Stomach (tissue), 9 donors: Measurements from ENCODE around the gene FDPS. TPM values are rescaled to one million over a fixed set of nuclear protein-coding genes. Genes with fewer than 3 reads are reported as not detected.
"Not testable (repeated sequence)": the region's sequence is repeated elsewhere in the genome, so short reads cannot be mapped to it uniquely, and the experiment has no call there.

Source experiments
- DNase-seq, 2 donors: peaks; one replicate each; pipeline versions ENCODE4 v3.0.0 to v3.0.0-alpha.2; 2013 to 2019
- H3K27ac ChIP-seq, 5 donors: fragments of 200-600 bp in 4 of 5; sonication (generic) in 4 of 5; one replicate each; pipeline ENCODE4 v1.5.1; 2013 to 2019; ENCODE audit warnings: mild to moderate bottlenecking in 1 of 5, moderate library complexity in 1 of 5
- H3K27me3 ChIP-seq, 3 donors: fragments of 200-600 bp; sonication (generic); one replicate each; pipeline ENCODE4 v1.5.1; 2017 to 2019; ENCODE audit warnings: mixed run types in 1 of 3
- H3K36me3 ChIP-seq, 4 donors: fragments of 200-600 bp; sonication (generic); 1 replicate in 3 of 4; 2 replicates in 1 of 4; pipeline ENCODE4 v1.5.1; 2016 to 2019
- H3K4me1 ChIP-seq, 4 donors: fragments of 200-600 bp; sonication (generic); one replicate each; pipeline ENCODE4 v1.5.1; 2016 to 2019
- H3K4me3 ChIP-seq, 4 donors: fragments of 200-600 bp; sonication (generic) in 3 of 4; one replicate each; pipeline ENCODE4 v1.5.1; 2016 to 2019; ENCODE audit warnings: mild to moderate bottlenecking in 1 of 4
- H3K9me3 ChIP-seq, 4 donors: fragments of 200-600 bp; sonication (generic); one replicate each; pipeline ENCODE4 v1.5.1; 2016 to 2019
- EP300 ChIP-seq: sonication (generic); formaldehyde crosslinking; IDR thresholded peaks from one replicate; pipeline ENCODE4 v1.6.1; 2017; ENCODE audit warnings: antibody characterized with exemption
- POLR2A ChIP-seq, 4 donors: fragments of 450-650 bp; IDR thresholded peaks; one replicate each; pipeline ENCODE4 v1.6.1; 2016; ENCODE audit warnings: antibody characterized with exemption in 4 of 4, control low read depth in 2 of 4, mild to moderate bottlenecking in 1 of 4, moderate library complexity in 1 of 4
- POLR2AphosphoS5 ChIP-seq, 3 donors: sonication (generic); formaldehyde crosslinking; IDR thresholded peaks; one replicate each; pipeline ENCODE4 v1.6.1; 2016; ENCODE audit warnings: antibody characterized with exemption in 3 of 3
- WGBS, 5 donors: extraction: QIAGEN DNeasy Blood & Tissue Kit in 3 of 5; methylation state at CpG; one replicate each; pipeline versions ENCODE4 v1.1.5 to v1.1.7; 2013 to 2018; 5-methylcytosine and 5-hydroxymethylcytosine counted together
- intact Hi-C: fragments of 100-400 bp; cut with DNase I; formaldehyde crosslinking; loops from one replicate; pipeline ENCODE4 v1.15.1; 2023; ENCODE audit warnings: low total_unique reads
- polyA plus RNA-seq, 3 donors: library from polyadenylated mRNA; stranded (reverse); fragments of 200-250 nt; gene quantifications; one replicate each; pipeline ENCODE4 v1.2.3, GENCODE V29; 2013
- total RNA-seq, 5 donors: library from RNA; depleted of rRNA; stranded (reverse); fragments of >200 nt; gene quantifications; one replicate each; pipeline versions ENCODE4 v1.1.0 to v1.2.3, GENCODE V29; 2014 to 2016
- TF ChIP-seq, protein P1 (sequence below), 7 experiments: fragments of 450-650 bp in 4 of 7; fragments of 200-600 bp in 3 of 7; sonication (generic) in 3 of 7; IDR thresholded peaks; one replicate each; pipeline ENCODE4 v1.5.1; 2016 to 2019; ENCODE audit warnings: antibody characterized with exemption in 7 of 7, control low read depth in 2 of 7, mild to moderate bottlenecking in 1 of 7
- donor health status: healthy with polysubstance abuse.
- donor health status: Bipolar disorder and iron deficiency.
- donor health status: healthy.

Gene FDPS
- total and polyA plus RNA-seq, 8 donors: 27.7 to 229 (median 113) TPM

DNA sequence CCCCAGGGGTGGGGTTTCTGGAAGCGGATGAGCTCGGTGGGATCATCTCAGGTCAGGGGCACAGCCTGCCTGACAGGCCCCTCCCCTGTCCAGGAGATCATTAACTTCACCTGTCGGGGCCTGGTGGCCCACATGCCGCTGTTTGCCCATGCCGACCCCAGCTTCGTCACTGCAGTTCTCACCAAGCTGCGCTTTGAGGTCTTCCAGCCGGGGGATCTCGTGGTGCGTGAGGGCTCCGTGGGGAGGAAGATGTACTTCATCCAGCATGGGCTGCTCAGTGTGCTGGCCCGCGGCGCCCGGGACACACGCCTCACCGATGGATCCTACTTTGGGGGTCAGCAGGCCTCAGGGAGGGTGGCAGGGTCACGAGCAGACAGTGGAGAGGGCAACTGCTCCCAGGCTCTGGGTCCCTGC, 23.0 kb upstream of the FDPS start:
- Histone ChIP-seq H3K27me3 (no peaks in the 10 kb centered on the region), H3K9me3 (no peaks in the 10 kb centered on the region), H3K4me3 (no peak overlapping the region), H3K4me1 (no peaks in the 10 kb centered on the region), H3K36me3 (peaks cover 0 to 29% (median 10%) of the 10 kb centered on the region in 4 donors), H3K27ac (no peak overlapping the region)
- intact Hi-C loops: no loop called here
- TF ChIP-seq POLR2A (IDR thresholded peaks at IDR 0.05): no peak
- no peak for TF ChIP-seq EP300
- TF ChIP-seq, protein P1, sequence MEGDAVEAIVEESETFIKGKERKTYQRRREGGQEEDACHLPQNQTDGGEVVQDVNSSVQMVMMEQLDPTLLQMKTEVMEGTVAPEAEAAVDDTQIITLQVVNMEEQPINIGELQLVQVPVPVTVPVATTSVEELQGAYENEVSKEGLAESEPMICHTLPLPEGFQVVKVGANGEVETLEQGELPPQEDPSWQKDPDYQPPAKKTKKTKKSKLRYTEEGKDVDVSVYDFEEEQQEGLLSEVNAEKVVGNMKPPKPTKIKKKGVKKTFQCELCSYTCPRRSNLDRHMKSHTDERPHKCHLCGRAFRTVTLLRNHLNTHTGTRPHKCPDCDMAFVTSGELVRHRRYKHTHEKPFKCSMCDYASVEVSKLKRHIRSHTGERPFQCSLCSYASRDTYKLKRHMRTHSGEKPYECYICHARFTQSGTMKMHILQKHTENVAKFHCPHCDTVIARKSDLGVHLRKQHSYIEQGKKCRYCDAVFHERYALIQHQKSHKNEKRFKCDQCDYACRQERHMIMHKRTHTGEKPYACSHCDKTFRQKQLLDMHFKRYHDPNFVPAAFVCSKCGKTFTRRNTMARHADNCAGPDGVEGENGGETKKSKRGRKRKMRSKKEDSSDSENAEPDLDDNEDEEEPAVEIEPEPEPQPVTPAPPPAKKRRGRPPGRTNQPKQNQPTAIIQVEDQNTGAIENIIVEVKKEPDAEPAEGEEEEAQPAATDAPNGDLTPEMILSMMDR (IDR thresholded peaks at IDR 0.05): no peak
- no peak for TF ChIP-seq POLR2AphosphoS5 (IDR thresholded peaks at IDR 0.05)
- WGBS, 5 donors: 90 to 96% (median 94%) methylated on average over 3 to 18 of the region's 18 CpGs
- DNase-seq: no peak

DNA sequence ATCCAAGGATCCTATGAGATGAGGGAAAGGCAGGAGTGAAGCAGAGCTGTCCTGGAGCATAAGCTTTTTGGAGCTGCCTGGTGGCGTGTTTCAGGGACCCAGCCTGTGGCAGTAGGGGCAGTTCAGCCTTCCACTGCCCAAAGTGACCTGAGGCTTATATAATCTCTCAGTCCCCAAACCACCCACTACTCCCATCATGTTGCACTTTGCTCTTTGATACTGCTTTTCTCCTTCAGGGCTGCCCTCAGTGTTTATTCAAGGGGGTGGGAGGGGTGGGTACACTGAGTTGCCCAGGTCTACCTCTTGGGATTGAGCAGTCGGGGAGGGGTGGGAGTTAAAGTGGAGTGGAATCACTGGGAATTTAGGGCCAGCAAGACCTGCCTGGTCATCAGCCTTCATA, 22.1 kb upstream of the FDPS start:
- H3K4me3 ChIP-seq: no peak overlapping the region
- peaks cover 0 to under 1% (median 0%) of the 10 kb centered on the region in 3 donors for H3K27me3 ChIP-seq
- no peaks in the 10 kb centered on the region for H3K4me1 ChIP-seq
- H3K27ac ChIP-seq: no peak overlapping the region
- TF ChIP-seq POLR2A (IDR thresholded peaks at IDR 0.05): no peak
- no peak for DNase-seq
- WGBS, 5 donors: 90 to 100% (median 95%) methylated on average over 2 of the region's 2 CpGs
- intact Hi-C loops: no loop called here
- peaks cover 0 to 29% (median 10%) of the 10 kb centered on the region in 4 donors for H3K36me3 ChIP-seq
- no peaks in the 10 kb centered on the region for H3K9me3 ChIP-seq

DNA sequence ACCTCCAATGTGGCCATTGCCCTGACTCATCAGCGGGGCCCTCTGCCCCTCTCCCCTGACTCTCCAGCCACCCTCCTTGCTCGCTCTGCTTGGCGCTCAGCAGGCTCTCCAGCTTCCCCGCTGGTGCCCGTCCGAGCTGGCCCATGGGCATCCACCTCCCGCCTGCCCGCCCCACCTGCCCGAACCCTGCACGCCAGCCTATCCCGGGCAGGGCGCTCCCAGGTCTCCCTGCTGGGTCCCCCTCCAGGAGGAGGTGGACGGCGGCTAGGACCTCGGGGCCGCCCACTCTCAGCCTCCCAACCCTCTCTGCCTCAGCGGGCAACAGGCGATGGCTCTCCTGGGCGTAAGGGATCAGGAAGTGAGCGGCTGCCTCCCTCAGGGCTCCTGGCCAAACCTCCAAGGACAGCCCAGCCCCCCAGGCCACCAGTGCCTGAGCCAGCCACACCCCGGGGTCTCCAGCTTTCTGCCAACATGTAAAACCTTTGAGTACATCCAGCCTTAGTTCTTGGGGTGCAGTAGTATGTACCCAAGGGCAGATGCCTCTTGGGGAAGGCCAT, 20.6 kb upstream of the FDPS start:
- intact Hi-C loops: no loop called here
- H3K27me3 ChIP-seq: peaks cover 0 to 6% (median 0%) of the 10 kb centered on the region in 3 donors
- TF ChIP-seq POLR2A (IDR thresholded peaks at IDR 0.05) (no peak), EP300 (no peak), POLR2AphosphoS5 (IDR thresholded peaks at IDR 0.05) (no peak)
- TF ChIP-seq, protein P1 (IDR thresholded peaks at IDR 0.05): no peak
- peaks cover 0 to 18% (median 8%) of the 10 kb centered on the region in 4 donors for H3K36me3 ChIP-seq
- WGBS, 5 donors: 93 to 97% (median 93%) methylated on average over 12 to 21 of the region's 21 CpGs
- H3K9me3 ChIP-seq: no peaks in the 10 kb centered on the region
- H3K4me1 ChIP-seq: no peaks in the 10 kb centered on the region
- no peak overlapping the region for H3K4me3 ChIP-seq
- H3K27ac ChIP-seq: no peak overlapping the region
- DNase-seq: no peak

DNA sequence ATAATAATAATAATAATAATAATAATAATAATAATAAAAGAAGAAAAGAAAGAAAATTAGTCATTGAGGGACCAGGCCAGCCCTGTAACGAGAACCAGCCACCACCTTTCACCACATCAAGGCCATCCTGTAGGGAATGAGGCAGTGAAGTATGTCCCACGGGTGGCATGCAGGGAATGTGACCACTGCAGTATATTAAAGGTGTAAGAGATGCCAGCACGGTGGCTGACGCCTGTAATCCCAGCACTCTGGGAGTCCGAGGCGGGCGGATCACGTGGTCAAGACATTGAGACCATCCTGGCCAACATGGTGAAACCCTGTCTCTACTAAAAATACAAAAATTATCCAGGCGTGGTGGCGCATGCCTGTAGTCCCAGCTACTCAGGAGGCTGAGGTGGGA, 17.7 kb upstream of the FDPS start:
- H3K9me3 ChIP-seq, H3K36me3 ChIP-seq, intact Hi-C loops, DNase-seq, H3K4me3 ChIP-seq, H3K27ac ChIP-seq: not testable (repeated sequence)
- WGBS, 5 donors: 83 to 90% (median 89%) methylated on average over 10 of the region's 10 CpGs
- H3K4me1 ChIP-seq: peaks cover 7 to 12% (median 9%) of the 10 kb centered on the region in 4 donors
- peaks cover 13 to 35% (median 22%) of the 10 kb centered on the region in 3 donors for H3K27me3 ChIP-seq

DNA sequence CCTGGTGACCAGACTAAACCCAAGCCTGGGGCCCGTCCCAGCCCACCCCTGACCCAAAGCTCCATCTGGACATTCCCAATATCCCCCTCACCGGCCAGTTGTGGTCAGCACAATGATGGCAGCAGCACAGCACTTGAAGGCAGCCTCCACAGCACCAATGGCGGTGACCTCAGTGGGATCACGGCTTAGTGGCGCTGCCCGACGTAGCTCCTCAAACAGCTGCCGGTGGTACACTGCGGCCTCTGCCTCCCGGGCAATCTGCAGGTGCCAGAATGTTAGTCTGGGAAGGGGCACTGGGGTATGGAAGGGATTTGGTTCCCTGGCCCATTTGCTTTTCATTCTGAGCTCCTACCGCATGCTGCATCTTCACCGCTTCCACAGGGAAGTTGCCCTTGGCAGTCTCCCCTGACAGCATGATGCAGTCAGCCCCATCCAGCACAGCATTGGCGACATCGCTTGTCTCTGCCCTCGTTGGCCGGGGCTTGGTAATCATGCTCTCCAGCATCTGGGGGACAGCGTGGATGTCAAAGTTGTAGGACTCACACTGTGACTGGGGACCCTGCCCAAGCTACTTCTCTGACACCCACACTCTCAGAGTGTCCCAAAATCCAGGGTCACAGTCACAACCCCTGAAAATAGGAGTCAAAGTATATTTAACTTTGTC, 15.4 kb upstream of the FDPS start:
- H3K4me1 ChIP-seq: peaks cover 7 to 12% (median 9%) of the 10 kb centered on the region in 4 donors

More for the DNA sequence above, 15.4 kb upstream of the FDPS start:
- Histone ChIP-seq H3K4me3 (no peak overlapping the region), H3K9me3 (no peaks in the 10 kb centered on the region), H3K36me3 (peaks cover 0 to 2% (median 0%) of the 10 kb centered on the region in 4 donors), H3K27me3 (peaks cover 13 to 53% (median 27%) of the 10 kb centered on the region in 3 donors), H3K27ac (no peak overlapping the region)
- 83 to 88% (median 85%) methylated on average over 17 of the region's 17 CpGs for WGBS, 5 donors
- TF ChIP-seq, protein P1 (IDR thresholded peaks at IDR 0.05): no peak
- TF ChIP-seq EP300 (no peak), POLR2AphosphoS5 (IDR thresholded peaks at IDR 0.05) (no peak), POLR2A (IDR thresholded peaks at IDR 0.05) (no peak)
- intact Hi-C loops: no loop called here
- no peak for DNase-seq
